GM18505 (cell line): ENCODE results near the gene FAM193B.

Experiments
- ATAC-seq: cut with Tn5 transposase; IDR thresholded peaks from one replicate; pipeline ENCODE4 v1.9.1; 2021; ENCODE audit not compliant: unreplicated experiment
- POLR2A ChIP-seq: IDR thresholded peaks from 4 replicates; pipeline ENCODE4 v1.6.1; 2011; ENCODE audit warnings: borderline replicate concordance; ENCODE audit not compliant: insufficient read depth, insufficient read length; ENCODE audit errors: extremely low read depth

Gene FAM193B

DNA sequence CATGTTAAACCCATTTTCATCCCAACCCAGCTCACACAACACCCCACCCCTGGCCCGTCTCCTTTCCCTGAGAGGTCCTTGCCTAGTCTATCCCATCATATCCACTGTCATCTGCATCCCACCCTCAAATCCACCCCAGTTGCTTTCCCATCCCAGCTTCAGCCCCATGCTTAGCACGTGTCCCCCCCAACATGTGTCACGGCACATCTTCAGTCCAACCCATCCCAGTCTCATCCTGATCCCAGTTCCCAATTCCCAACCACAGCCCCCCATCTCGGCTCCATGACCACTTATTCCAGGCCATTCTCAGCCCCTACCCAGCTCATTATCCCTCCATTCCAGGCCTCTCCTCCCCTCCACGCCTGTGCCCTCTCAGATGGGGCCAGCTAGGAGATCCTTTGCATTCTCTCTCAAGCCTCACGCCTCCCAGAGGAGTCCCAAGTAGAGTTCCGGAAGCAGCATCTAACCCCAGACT lies 80.3 kb downstream of the FAM193B start:
- ATAC-seq, result no peak
- TF ChIP-seq POLR2A, result no peak

DNA sequence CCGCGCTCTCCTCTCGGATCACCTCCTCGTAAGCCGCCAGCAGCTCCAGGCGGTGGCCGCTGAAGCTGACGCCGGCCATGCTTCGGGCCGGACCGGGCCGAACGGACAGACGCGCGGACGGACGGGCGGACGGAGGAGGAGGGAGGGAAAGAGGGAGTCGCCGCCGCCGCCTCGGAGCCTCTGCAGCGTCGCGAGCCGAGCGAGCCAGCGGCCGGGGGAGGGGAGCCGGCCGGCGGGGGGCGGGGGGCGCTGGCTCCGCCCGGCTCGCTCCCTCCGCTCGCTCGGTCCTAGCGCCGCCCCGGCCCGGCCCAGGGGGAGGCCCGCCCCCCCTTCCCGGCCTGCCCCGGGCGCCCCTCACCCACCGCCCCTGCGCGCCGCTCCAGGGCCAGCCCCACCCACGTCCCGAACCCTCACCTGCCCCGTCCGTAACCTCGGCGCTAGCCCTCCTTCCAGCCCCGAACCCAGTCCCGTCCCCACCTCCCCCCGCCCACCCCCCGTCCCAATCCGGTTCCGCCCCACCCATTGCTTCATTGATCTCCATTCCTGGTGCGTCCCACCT lies 80.8 kb downstream of the FAM193B start, which contains the start of gene DBN1:
DBN1 (minus strand) TSS at position 192 of the 559 bp plus-strand sequence; CDS start at position 79, 113 bp downstream.
- TF ChIP-seq POLR2A, result no peak
- no peak for ATAC-seq

DNA sequence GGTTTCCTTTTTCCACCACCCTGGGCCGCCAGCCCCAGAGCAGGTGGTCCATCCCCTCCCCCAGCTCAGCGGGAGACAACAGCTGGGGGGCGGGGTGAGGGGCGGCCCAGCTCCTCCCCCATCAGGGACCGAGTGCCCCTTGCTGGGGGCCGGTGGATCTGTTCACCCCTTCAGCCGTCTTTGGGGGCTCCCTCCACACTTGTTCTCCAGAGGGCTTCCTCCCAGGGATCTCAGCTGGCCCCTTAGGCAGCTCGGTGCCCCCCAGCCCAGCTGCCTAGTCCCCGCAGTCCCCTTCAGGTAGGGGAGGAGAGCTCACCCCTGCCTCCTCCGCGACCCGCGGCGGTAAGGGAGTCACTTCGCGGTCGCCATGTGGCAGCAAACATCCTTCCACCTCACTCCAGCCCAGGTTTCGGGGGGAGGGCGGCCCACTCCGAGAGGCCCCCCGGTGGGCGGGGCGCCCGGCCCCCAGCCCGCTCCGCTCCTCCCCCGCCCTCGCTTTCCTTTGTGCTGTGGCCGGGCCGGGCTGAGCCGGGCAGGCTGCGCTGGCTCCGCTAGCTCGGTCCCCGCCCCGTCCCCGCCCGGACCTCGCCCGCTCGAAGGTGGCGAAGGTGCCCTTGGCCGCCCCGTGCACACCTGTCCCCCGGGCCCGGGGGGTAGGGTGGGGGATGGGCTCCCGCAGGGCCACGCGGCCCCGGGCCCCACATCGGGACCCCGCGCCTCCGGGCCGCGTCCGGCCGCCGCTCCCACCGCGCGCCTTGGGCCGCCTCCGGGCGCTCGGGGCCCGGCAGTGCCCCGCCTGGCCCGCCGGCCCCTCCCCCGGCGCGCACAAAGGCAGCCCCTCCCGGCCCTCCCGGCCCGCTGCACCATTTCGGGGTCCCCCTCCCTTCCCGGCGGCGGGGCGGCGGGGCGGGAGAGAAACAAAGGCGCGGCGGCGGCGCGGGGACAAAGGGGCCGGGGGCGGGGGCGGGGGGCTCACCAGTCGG lies 81.6 kb downstream of the FAM193B start:
- ATAC-seq, result no peak
- TF ChIP-seq POLR2A, result no peak

DNA sequence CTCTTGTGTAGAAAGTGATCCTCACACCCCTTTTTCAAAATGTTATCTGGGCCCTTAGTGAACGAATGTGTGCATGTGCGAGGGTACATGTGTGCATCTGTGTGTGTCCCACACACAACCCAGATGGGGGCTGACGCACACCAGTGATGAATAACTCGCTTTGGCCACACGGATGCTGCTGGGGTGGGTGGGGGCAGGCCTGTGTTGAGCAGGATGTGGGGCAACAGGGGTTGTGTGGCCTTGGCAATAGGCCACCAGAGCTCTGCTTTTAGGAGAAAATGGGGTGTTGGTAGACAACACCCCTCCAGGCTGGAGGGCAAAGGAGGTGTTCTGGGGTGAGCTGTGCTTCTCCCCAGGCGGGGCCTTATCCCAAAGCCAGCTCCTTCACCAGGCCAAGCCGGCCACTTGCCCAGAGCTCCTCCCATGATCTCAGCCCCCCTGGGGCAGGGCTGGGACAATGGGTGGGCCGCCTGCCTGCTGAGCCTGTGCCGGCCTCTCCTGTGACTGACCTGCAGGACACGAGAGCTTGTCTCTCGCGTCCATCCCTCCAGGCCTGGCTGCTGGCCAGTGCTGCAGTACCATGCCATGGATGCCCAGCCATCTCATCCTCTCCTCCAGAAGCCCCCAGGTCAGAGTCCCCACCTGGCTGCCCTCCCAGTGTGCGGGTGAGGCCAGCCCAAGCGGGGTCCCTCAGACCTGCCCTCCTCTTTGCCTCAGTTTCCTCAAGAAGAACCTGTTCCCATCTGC lies 82.6 kb downstream of the FAM193B start:
- ATAC-seq, result no peak
- no peak for TF ChIP-seq POLR2A

DNA sequence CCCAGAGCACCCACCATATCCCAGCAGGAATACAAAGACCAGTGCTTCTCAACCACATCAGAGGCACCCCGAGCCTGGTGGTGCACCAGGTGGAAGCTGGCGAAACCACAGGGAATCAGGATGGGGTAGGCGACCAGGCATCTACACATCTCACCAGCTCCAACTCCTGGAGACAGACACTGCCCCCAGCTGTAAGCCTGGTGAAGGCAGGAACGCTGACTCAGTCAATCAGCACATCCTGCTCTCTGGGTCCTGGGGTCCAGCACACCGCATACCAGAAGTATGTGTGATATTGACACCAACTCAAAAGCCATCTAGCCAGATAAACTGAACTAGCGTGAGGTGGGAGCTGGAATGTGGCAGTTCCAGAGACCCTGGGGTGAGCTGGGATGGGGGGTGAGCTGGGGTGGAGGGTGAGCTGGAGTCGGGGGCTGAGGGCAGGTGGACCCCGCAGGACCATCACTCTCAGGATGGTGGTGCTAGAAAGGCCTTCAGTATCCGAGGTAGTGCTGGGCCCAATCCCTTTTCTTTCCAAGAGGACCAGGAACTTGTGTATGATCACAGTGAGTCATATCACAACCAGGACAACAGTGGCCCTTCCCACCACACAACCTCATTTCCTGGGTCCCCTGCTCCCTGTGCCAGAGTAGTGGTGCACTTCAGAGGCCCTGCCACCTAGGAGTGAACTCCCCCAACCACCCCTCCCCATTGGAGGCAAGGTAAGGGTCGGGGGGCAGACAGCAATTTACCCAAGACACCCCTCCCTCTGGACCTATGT lies 83.4 kb downstream of the FAM193B start:
- TF ChIP-seq POLR2A, result no peak
- ATAC-seq, result no peak
